GM19395 (cell line): ENCODE data around the gene OR14A16.

Experiments used
- ATAC-seq: cut with Tn5 transposase; IDR thresholded peaks from one replicate; pipeline ENCODE4 v1.9.1; 2021; ENCODE audit warnings: mild to moderate bottlenecking, moderate library complexity; ENCODE audit not compliant: unreplicated experiment

OR14A16 gene

DNA sequence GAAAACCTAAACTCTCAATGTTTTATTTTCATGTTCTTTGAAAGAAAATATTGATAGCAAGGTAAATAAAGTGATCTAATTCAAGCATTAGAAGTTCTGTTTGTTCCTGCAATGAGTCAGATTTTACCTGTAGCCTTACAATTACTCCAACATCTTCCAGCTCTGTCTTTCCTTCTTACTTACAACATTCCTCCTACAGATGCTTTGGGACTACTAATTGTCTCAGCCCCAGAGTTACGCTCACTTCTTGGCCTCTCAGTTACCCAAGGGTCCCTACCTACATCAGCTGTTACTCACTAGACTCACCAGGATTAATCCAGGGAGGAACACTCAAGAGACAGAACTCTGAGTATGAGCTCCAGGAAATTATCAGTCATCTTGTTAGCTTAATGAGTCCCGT is 26.4 kb downstream of the OR14A16 start:
- ATAC-seq: no peak

DNA sequence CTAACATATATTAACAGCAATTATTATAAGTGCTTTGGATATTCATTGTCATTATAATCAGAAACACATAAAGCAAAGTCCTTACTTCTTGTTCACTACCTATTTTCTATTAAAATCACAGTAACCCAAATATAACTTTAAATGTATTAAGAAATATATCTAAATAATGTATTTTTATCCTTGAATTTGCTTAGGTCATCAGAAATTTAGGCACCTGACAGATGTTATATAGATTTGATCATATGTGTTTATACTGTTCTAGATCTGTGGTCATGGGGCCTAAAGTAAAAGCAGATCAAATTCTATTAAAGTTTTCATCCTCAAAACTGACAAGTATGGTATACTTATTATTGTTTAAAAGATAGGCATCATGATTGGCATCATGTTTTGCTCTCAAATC is 54.3 kb downstream of the OR14A16 start:
- ATAC-seq: no peak
